Stimulated activated CD4-positive, alpha-beta T cell treated with anti-CD3 and anti-CD28 coated beads, Interleukin-12 subunit alpha, Interleukin-12 subunit beta, amount 100 ng/mL, for 48 hours (primary cell): ENCODE measurements around the gene RAB13.

Source experiments
- DNase-seq, 3 donors: peaks; one replicate each; pipeline ENCODE4 v3.0.0-alpha.2; 2020; ENCODE audit warnings: low read depth in 2 of 3, low spot score in 1 of 3

RAB13 gene

GRCh38 chr1:153934746-153935145, 51.4 kb downstream of the RAB13 start:
- no peak for DNase-seq

GRCh38 chr1:153933955-153934354, 52.2 kb downstream of the RAB13 start:
- no peak for DNase-seq

- DNase-seq = no peak
Observed at GRCh38 chr1:153933430-153933829, 52.7 kb downstream of the RAB13 start.

- DNase-seq = no peak
Observed at GRCh38 chr1:153932156-153933131, 53.7 kb downstream of the RAB13 start.
